ENCODE data around the gene MRPS15. TPM values are rescaled to one million over a fixed set of nuclear protein-coding genes. Genes with fewer than 3 reads are reported as not detected.

MRPS15 gene
- total and polyA plus RNA-seq, 2 donors (not counting 3 experiments of a cell fraction or from before 2014, with no cell fraction given), result 47.1 to 105 TPM

DNA sequence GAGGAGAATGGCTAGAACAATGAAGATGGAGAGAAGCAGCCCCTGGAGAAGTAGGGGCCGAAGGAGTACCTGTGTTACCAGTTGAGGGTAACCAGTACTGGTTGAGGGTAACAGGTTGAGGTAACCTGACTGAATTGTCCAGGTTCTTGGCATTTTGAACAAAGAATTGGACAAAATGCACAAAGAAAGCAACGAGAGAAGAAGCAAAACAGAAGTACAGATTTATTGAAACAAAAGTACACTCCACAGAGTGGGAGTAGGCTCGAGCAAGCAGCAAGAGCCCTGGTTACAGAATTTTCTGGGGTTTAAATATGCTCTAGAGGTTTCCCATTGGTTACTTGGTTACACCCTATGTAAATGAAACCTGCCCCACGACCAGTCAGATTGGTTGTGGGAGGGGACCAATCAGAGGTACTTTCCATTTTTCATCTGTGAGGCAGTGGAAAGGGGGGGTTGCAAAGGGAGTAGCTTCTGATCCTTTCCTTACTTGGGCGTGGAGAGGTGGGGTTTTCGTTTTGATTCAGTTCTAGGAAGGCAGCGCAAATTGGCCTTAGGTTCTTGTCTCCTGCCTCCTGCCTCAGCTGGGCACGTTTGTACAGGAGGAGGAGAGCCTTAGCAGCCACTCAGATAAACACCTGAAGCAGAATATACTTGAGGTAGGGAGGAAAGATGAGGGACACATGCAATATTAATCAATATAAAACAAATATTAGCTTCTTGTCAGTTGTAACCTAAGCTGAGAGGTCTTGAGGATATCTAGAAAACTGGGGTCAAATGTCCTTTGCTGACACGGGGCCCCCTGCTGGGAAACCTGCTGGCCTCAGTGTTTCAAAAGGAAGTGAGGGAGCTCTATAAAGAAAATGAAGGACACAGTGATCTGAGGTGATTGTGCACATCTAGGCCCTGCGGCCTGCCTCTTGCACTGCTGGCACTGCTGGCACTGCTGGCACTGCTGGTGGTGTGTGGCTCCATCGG lies 52.2 kb downstream of the MRPS15 start:
- ChIA-PET CTCF (interaction anchor here (0.9 to 3.2 kb wide), 5 partner anchors 8 to 105 kb away, joined by 3 to 28 read pairs (median 5); partner anchors contain the start of gene SH3D21), POLR2A (interaction anchor here (0.7 kb wide), 1 partner anchor 543 kb away, joined by 3 read pairs; no protein-coding TSS in a partner anchor)
- Histone ChIP-seq H3K9me3 (replicated peaks; ENCODE audit: control insufficient read depth, insufficient read depth, low read length) (no peaks in the 10 kb centered on the region), H3K9ac (replicated peaks; ENCODE audit: extremely low read depth, insufficient read depth, low read length) (no peak overlapping the region), H3K4me1 (ENCODE audit: control insufficient read depth, extremely low read depth, insufficient read depth, low read length) (no peaks in the 10 kb centered on the region), H4K20me1 (replicated peaks; ENCODE audit: control insufficient read depth, extremely low read depth, insufficient read depth, low read length) (no peaks in the 10 kb centered on the region), H3K79me2 (ENCODE audit: control insufficient read depth, insufficient read depth, low read length) (no peaks in the 10 kb centered on the region), H3K27ac (ENCODE audit: insufficient read depth, low read depth, low read length) (no peak overlapping the region), H3K4me2 (ENCODE audit: insufficient read depth, low read length) (no peak overlapping the region), H2AFZ (ENCODE audit: low read depth, low read length) (no peak overlapping the region), H3K27me3 (ENCODE audit: control insufficient read depth in 2 of 2, insufficient read depth in 2 of 2, low read length in 2 of 2) (no peaks in the 10 kb centered on the region), H3K9me1 (replicated peaks; ENCODE audit: control insufficient read depth, extremely low read depth, insufficient read depth, low read length) (no peaks in the 10 kb centered on the region), H3K4me3 (replicated peaks in 1 of 3; ENCODE audit: insufficient read depth in 1 of 3, low read depth in 1 of 3, low read length in 3 of 3) (no peak overlapping the region), H3K36me3 (ENCODE audit: control insufficient read depth in 2 of 2, extremely low read depth in 1 of 2, insufficient read depth in 2 of 2, low read length in 2 of 2) (no peaks in the 10 kb centered on the region)
- TF ChIP-seq JUN (IDR thresholded peaks at IDR 0.05; ENCODE audit: borderline replicate concordance, insufficient read depth, insufficient read length, low read depth) (no peak), POLR2A (IDR thresholded peaks at IDR 0.05; ENCODE audit: low read depth, low read length) (no peak)
- TF ChIP-seq, protein P1, sequence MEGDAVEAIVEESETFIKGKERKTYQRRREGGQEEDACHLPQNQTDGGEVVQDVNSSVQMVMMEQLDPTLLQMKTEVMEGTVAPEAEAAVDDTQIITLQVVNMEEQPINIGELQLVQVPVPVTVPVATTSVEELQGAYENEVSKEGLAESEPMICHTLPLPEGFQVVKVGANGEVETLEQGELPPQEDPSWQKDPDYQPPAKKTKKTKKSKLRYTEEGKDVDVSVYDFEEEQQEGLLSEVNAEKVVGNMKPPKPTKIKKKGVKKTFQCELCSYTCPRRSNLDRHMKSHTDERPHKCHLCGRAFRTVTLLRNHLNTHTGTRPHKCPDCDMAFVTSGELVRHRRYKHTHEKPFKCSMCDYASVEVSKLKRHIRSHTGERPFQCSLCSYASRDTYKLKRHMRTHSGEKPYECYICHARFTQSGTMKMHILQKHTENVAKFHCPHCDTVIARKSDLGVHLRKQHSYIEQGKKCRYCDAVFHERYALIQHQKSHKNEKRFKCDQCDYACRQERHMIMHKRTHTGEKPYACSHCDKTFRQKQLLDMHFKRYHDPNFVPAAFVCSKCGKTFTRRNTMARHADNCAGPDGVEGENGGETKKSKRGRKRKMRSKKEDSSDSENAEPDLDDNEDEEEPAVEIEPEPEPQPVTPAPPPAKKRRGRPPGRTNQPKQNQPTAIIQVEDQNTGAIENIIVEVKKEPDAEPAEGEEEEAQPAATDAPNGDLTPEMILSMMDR (IDR thresholded peaks at IDR 0.05; ENCODE audit: extremely low read depth in 1 of 2, insufficient read depth in 1 of 2, low read depth in 1 of 2, low read length in 2 of 2), result no peak
- intact Hi-C loops (cut with micrococcal nuclease), result no loop called here
- dilution Hi-C loops (cut with MboI; ENCODE audit: extremely low pct_ligation_motif_present, low sequenced_read_pairs), result no loop called here
- BruUV-seq (replicated peaks), result no TSS peak
- FAIRE-seq (no peak), DNase-seq (ENCODE audit: low read depth, low spot score) (peak; percentile 26)

DNA sequence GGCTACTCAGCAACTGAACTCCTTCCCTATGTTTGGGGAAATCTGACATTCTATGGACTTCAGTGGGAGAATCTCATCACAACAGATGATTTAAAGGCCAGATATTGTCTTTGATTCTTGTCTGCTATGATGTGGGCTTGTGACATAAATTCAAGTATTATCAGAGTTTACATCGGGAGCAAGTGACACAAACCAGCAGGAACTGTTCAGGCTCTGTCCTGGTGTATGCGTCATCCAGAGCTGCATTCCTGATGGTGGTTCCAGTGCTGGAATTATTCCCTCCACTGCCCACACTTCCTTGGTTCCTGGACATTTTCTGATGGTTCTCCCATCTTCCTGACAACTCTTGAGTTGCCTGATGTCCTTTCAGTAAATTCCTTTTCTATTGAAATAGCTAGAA lies 55.7 kb downstream of the MRPS15 start:
- dilution Hi-C loops (cut with MboI; ENCODE audit: extremely low pct_ligation_motif_present, low sequenced_read_pairs), result no loop called here
- Histone ChIP-seq H3K9me1 (replicated peaks; ENCODE audit: control insufficient read depth, extremely low read depth, insufficient read depth, low read length) (no peaks in the 10 kb centered on the region), H3K79me2 (ENCODE audit: control insufficient read depth, insufficient read depth, low read length) (no peaks in the 10 kb centered on the region), H3K4me2 (ENCODE audit: insufficient read depth, low read length) (no peak overlapping the region), H3K9ac (replicated peaks; ENCODE audit: extremely low read depth, insufficient read depth, low read length) (no peak overlapping the region), H3K4me1 (ENCODE audit: control insufficient read depth, extremely low read depth, insufficient read depth, low read length) (no peaks in the 10 kb centered on the region), H3K4me3 (replicated peaks in 1 of 3; ENCODE audit: insufficient read depth in 1 of 3, low read depth in 1 of 3, low read length in 3 of 3) (no peak overlapping the region), H3K36me3 (ENCODE audit: control insufficient read depth in 2 of 2, extremely low read depth in 1 of 2, insufficient read depth in 2 of 2, low read length in 2 of 2) (no peaks in the 10 kb centered on the region), H2AFZ (ENCODE audit: low read depth, low read length) (no peak overlapping the region), H3K27ac (ENCODE audit: insufficient read depth, low read depth, low read length) (no peak overlapping the region), H4K20me1 (replicated peaks; ENCODE audit: control insufficient read depth, extremely low read depth, insufficient read depth, low read length) (no peaks in the 10 kb centered on the region), H3K9me3 (replicated peaks; ENCODE audit: control insufficient read depth, insufficient read depth, low read length) (no peaks in the 10 kb centered on the region), H3K27me3 (ENCODE audit: control insufficient read depth in 2 of 2, insufficient read depth in 2 of 2, low read length in 2 of 2) (no peaks in the 10 kb centered on the region)
- intact Hi-C loops (cut with micrococcal nuclease), result no loop called here
- DNase-seq (ENCODE audit: low read depth, low spot score), result no peak
- ChIA-PET CTCF (interaction anchor here (0.9 kb wide), 1 partner anchor 65 kb away, joined by 4 read pairs; no protein-coding TSS in a partner anchor), POLR2A (no interaction called here)
- no TSS peak for BruUV-seq (replicated peaks)
- FAIRE-seq, result no peak
- TF ChIP-seq, protein P1 (IDR thresholded peaks at IDR 0.05; ENCODE audit: extremely low read depth in 1 of 2, insufficient read depth in 1 of 2, low read depth in 1 of 2, low read length in 2 of 2), result no peak
- TF ChIP-seq FOS (IDR thresholded peaks at IDR 0.05; ENCODE audit: borderline replicate concordance, insufficient read depth, low read length), result no peak
- TF ChIP-seq, protein P2, sequence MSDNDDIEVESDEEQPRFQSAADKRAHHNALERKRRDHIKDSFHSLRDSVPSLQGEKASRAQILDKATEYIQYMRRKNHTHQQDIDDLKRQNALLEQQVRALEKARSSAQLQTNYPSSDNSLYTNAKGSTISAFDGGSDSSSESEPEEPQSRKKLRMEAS (IDR thresholded peaks at IDR 0.05; ENCODE audit: insufficient read depth, insufficient read length), result no peak

Measured in endothelial cell of umbilical vein (primary cell).